Measurements from ENCODE around the gene NDE1.
"Not testable (repeated sequence)": the region's sequence is repeated elsewhere in the genome, so short reads cannot be mapped to it uniquely, and the experiment has no call there.

NDE1 gene

GRCh38 chr16:15653227-15653626 is 3.2 kb downstream of the NDE1 start:
- DNase-seq = no peak

GRCh38 chr16:15654591-15654990 is 4.5 kb downstream of the NDE1 start:
- no peak for DNase-seq

DNA sequence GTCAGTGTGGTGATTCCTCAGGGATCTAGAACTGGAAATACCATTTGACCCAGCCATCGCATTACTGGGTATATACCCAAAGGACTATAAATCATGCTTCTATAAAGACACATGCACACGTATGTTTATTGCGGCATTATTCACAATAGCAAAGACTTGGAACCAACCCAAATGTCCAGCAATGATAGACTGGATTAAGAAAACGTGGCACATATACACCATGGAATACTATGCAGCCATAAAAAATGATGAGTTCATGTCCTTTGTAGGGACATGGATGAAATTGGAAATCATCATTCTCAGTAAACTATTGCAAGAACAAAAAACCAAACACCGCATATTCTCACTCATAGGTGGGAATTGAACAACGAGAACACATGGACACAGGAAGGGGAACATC is 5.5 kb downstream of the NDE1 start:
- DNase-seq = not testable (repeated sequence)

DNA sequence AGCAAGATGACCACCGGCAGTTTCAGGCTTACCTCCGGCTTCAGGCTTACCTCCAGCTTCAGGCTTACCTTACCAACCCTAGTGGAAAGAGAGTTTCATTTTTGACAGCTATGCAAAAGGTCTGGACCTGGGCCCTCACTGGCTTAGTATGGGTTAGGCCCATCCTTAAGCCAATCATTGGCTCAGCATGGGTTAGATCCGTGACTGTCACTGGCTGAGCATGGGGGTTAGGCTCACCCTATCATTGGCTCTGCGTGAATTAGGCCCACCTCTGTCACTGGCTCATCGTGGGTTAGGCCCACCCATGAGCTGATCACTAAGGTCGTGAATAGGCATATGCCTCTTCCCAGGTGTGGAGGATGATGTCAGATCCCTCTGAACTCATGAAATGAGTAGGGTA is 8.1 kb downstream of the NDE1 start:
- no peak for DNase-seq

DNA sequence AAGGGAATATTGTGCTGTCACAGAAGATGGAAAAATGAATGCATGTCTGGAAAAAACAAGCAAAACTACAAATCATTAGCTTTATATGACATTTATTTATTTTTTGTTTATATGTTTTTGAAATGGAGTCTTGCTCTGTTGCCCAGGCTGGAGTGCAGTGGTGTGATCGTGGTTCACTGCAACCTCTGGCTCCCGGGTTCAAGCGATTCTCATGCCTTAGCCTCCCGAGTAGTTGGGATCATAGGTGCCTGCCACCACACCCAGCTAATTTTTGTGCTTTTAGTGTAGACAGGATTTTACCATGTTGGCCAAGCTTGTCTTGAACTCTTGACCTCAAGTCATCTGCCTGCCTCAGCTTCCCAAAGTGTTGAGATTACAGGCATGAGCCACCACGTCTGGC is 8.5 kb downstream of the NDE1 start:
- no peak for DNase-seq

DNA sequence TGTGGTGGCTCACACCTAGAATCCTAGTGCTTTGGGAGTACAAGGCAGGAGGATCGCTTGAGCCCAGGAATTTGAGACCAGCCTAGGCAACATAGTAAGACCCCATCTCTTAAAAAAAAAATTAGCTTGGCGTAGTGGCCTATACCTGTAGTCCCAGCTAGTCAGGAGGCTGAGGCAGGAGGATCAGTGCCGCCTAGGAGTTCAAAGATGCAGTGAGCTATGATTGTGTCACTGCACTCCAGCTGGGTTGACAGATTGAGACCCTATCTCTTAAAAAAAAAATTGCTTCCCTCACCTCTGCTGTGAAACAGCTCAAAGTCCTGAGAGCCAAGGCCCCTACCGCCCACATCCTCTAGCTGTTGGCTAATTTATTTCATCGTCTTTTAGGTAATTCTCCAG is 10.2 kb downstream of the NDE1 start:
- DNase-seq = no peak

DNA sequence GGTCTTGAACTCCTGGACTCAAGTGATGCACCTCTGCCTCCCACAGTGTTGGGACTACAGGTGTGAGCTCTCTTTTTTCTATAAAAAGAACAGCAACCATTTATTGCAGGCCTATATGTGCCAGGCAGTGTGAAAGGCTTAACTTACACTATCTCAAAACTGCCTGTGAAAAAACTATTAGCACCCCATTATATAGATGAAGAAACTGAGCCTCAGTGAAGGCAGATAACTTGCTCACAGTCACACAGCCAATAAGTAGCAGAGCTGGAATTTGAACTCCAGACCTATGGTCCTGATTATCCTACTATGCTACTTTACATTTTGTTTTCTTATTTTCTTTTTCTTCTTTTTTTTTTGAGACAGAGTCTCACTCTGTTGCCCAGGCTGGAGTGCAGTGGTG is 15.1 kb downstream of the NDE1 start:
- no peak for DNase-seq

- no peak for DNase-seq
Observed at GRCh38 chr16:15667091-15667742, 17.2 kb downstream of the NDE1 start.

GRCh38 chr16:15671530-15672117 is 21.6 kb downstream of the NDE1 start:
- no peak for DNase-seq

- not testable (repeated sequence) for DNase-seq
Observed at GRCh38 chr16:15672127-15672513, 22.1 kb downstream of the NDE1 start.

- DNase-seq = no peak
Observed at GRCh38 chr16:15672514-15673167, 22.6 kb downstream of the NDE1 start.

- DNase-seq = no peak
Observed at GRCh38 chr16:15674571-15674970, 24.5 kb downstream of the NDE1 start.

DNA sequence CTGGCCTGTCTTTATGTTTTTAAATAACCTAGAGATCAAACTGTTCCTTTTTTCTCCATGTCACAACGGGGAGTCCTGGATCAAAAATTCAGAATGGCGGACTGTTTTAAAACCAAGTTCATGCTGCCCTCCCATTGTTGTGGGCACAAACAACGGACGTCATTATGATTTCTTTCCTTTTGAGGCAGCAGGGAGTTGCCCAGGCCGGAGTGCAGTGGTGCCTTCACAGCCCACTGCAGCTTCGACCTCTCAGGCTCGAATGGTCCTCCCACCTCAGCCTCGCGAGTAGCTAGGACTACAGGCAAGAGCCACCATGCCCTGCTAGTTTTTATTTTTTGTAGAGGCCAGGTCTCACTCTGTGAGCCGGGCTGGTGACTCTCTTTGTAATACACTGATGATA is 26.5 kb downstream of the NDE1 start:
- DNase-seq = no peak

DNA sequence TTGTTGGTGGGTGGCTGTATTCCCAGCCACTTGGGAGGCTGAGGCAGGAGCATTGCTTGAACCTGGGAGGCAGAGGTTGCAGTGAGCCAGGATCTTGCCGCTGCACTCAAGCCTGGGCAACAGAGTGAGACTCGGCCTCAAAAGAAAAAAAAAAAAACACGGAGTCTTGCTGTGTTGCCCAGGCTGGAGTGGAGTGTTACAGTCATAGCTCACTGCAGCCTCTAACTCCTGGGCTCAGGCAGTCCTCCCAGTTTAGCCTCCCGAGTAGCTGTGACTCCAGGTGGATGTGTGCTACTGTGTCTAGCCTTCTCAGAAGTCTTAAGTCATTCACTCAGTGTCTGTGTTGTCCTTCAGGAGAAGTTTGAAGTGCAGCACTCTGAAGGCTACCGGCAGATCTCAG is 27.4 kb downstream of the NDE1 start:
- DNase-seq = no peak

DNA sequence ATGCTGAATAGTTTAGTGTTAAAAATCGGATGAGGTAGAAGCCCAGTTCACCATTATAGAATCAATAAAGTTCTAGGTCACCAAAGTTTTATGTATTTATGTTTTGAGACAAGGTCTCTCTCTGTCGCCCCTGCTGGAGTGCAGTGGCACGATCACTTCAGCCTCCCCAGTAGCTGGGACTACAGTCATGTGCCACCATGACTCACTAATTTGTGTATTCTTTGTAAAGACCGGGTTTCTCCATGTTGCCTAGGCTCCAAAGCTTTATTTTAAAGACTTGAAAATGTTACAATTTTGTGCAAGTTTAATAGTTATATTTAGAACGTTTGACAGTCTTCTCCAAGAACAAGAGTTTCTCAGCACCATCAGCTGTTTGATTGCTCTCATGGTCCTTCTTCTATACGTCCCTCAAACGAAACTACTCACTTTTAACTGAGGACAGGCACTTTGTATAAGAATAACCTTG is 32.1 kb downstream of the NDE1 start:
- DNase-seq = no peak

DNA sequence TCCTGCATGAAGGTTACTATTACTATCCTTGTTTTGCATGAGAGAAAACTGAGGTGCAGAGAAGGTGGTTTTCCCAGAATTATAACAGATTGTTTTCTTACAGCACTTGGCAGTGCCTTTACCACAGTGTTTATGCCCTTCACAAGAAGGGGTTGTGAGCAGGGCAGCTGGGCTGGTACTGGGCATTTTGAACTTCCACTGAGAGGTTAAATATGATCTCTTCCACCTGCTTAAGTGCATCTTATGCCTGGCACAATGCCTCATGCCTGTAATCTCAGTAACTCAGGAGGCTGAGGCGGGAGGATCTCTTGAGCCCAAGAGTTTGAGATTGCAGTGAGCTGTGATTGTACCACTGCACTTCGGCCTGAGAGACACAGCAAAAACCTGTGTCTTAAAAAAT is 36.2 kb downstream of the NDE1 start:
- DNase-seq = no peak

GRCh38 chr16:15689290-15689689 is 39.2 kb downstream of the NDE1 start:
- no peak for DNase-seq

GRCh38 chr16:15690296-15690695 is 40.3 kb downstream of the NDE1 start:
- DNase-seq = no peak

GRCh38 chr16:15691046-15691445 is 41.0 kb downstream of the NDE1 start:
- no peak for DNase-seq

GRCh38 chr16:15692508-15692907 is 42.5 kb downstream of the NDE1 start:
- DNase-seq = not testable (repeated sequence)

- no peak for DNase-seq
Observed at GRCh38 chr16:15694499-15694898, 44.5 kb downstream of the NDE1 start.

DNA sequence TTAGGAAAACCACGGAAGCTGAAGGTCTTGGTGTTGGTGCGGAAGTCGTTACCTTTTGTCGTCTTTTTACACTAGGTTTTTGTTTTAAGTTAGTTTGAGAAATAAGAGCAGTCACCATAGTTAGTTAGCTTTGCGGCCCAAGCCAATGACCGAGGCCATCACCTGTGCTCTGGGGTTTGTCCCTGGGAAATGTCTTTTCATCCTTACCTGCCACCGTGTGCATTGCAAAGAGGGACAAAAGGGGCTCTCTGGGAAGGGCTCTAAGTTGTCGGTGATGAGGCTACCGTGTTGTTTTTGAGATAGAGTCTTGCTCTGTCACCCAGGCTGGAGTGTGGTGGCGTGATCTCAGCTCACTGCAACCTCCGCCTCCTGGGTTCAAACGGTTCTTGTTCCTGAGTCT is 49.8 kb downstream of the NDE1 start:
- no peak for DNase-seq

DNA sequence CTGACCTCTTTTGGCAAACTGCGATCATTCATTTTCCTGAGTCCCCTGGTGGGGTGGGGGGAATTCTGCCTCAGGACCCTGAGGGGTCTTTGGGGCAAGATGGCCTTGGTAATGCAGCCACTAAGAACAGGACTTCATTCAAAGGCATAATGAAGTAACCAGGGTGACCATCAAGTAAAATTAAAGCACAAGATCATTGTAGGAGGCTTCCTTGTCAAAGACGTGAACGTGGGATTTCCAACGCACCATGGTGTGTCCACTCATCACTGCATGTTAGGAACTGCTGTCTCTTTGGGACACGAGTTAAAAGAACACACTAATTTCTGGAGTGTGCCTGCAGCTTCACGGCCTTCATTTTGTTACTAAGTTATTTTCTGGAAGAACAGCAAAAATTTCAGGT is 51.3 kb downstream of the NDE1 start:
- DNase-seq = no peak

All from cortex of kidney (tissue), 1 donor.